ENCODE data around the gene IL3.

The IL3 gene

DNA sequence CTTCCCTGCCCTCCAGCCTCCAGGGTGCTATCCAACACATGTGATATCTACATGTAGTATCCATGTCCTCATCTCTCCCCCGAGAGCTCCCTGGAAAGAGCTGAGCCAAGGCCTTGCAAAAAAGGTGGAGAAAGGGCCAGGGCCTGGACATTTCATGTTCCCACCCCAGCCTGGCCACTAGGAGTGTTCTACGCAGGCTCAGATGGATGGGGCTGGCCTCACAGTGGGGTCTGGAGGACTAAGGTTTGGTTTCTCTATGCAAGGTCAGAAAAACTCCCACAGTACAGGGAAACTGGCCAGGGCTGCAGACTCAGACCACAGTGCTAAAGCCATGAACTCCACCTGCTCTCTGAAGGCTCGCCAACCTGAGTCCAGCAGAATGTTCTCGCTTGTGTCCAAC is 11.6 kb downstream of the IL3 start:
- no peak for DNase-seq (ENCODE audit: low read depth in 4 of 4, low spot score in 1 of 4)

DNA sequence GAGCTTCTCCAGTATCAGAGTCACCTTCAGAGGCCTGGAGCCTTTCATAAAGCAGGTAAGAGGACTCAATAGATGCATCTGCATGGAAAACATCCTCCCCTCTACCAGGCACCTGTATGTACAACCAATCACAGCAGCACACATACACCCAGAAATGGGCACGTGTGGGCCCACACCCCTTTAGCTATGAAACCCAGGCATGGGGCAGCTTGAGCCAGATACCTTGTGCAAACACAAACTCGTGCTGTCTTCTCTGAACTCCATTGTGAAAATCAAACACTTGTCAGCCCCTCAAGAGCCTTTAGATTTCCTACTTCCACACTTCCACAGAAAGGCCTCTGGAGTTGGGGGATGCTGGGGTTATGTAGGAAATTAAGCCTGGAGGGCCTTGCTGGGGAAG is 12.1 kb downstream of the IL3 start:
- DNase-seq (ENCODE audit: low read depth in 4 of 4, low spot score in 1 of 4), result no peak

DNA sequence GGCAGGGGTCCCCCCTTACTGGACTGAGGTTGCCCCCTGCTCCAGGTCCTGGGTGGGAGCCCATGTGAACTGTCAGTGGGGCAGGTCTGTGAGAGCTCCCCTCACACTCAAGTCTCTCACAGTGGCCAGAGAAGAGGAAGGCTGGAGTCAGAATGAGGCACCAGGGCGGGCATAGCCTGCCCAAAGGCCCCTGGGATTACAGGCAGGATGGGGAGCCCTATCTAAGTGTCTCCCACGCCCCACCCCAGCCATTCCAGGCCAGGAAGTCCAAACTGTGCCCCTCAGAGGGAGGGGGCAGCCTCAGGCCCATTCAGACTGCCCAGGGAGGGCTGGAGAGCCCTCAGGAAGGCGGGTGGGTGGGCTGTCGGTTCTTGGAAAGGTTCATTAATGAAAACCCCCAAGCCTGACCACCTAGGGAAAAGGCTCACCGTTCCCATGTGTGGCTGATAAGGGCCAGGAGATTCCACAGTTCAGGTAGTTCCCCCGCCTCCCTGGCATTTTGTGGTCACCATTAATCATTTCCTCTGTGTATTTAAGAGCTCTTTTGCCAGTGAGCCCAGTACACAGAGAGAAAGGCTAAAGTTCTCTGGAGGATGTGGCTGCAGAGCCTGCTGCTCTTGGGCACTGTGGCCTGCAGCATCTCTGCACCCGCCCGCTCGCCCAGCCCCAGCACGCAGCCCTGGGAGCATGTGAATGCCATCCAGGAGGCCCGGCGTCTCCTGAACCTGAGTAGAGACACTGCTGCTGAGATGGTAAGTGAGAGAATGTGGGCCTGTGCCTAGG is 13.0 kb downstream of the IL3 start, which contains the start of gene CSF2:
Gene CSF2, plus strand, starts transcription at position 559 of the 783 bp plus-strand sequence. Its CDS starts 35 bp downstream, at position 594.
- DNase-seq (ENCODE audit: low read depth in 4 of 4, low spot score in 1 of 4), result no peak

DNA sequence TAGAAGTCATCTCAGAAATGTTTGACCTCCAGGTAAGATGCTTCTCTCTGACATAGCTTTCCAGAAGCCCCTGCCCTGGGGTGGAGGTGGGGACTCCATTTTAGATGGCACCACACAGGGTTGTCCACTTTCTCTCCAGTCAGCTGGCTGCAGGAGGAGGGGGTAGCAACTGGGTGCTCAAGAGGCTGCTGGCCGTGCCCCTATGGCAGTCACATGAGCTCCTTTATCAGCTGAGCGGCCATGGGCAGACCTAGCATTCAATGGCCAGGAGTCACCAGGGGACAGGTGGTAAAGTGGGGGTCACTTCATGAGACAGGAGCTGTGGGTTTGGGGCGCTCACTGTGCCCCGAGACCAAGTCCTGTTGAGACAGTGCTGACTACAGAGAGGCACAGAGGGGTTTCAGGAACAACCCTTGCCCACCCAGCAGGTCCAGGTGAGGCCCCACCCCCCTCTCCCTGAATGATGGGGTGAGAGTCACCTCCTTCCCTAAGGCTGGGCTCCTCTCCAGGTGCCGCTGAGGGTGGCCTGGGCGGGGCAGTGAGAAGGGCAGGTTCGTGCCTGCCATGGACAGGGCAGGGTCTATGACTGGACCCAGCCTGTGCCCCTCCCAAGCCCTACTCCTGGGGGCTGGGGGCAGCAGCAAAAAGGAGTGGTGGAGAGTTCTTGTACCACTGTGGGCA is 13.8 kb downstream of the IL3 start:
- DNase-seq (ENCODE audit: low read depth in 4 of 4, low spot score in 1 of 4), result no peak

DNA sequence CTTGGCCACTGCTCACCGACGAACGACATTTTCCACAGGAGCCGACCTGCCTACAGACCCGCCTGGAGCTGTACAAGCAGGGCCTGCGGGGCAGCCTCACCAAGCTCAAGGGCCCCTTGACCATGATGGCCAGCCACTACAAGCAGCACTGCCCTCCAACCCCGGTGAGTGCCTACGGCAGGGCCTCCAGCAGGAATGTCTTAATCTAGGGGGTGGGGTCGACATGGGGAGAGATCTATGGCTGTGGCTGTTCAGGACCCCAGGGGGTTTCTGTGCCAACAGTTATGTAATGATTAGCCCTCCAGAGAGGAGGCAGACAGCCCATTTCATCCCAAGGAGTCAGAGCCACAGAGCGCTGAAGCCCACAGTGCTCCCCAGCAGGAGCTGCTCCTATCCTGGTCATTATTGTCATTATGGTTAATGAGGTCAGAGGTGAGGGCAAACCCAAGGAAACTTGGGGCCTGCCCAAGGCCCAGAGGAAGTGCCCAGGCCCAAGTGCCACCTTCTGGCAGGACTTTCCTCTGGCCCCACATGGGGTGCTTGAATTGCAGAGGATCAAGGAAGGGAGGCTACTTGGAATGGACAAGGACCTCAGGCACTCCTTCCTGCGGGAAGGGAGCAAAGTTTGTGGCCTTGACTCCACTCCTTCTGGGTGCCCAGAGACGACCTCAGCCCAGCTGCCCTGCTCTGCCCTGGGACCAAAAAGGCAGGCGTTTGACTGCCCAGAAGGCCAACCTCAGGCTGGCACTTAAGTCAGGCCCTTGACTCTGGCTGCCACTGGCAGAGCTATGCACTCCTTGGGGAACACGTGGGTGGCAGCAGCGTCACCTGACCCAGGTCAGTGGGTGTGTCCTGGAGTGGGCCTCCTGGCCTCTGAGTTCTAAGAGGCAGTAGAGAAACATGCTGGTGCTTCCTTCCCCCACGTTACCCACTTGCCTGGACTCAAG is 14.6 kb downstream of the IL3 start:
- DNase-seq (ENCODE audit: low read depth in 4 of 4, low spot score in 1 of 4), result no peak

DNA sequence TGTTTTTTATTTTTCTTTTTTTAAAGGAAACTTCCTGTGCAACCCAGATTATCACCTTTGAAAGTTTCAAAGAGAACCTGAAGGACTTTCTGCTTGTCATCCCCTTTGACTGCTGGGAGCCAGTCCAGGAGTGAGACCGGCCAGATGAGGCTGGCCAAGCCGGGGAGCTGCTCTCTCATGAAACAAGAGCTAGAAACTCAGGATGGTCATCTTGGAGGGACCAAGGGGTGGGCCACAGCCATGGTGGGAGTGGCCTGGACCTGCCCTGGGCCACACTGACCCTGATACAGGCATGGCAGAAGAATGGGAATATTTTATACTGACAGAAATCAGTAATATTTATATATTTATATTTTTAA is 15.2 kb downstream of the IL3 start:
- DNase-seq (ENCODE audit: low read depth in 4 of 4, low spot score in 1 of 4), result no peak

DNA sequence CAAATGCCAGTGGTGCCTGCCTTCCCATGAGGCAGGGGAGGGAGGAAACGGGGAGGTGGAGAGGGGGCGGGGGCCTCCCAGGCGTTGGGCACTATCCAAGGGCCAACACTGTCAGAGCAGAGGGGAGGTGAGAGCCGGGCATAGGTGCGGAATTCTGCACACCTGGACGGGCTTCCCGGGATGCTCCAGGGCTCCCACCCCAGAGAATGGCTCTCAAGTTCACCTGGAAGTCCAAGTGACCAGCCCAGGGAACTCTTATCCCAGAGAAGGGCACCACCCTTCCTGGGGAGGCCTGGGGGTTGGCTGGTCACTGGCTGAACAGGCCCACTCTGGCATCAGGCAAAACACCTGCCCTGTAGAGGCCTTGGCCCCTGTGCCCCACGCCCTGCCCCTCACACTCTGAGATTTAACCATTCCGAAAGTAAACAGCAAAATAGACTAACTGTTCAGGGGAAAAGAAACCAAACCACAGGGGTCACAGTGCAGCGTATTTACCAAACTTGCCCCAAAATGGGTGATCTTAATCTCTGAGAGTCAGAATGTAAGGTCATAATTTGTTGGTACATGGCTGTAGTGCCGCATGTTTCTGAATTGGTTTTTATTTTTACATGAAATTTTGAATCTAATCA is 15.9 kb downstream of the IL3 start:
- no peak for DNase-seq (ENCODE audit: low read depth in 4 of 4, low spot score in 1 of 4)

DNA sequence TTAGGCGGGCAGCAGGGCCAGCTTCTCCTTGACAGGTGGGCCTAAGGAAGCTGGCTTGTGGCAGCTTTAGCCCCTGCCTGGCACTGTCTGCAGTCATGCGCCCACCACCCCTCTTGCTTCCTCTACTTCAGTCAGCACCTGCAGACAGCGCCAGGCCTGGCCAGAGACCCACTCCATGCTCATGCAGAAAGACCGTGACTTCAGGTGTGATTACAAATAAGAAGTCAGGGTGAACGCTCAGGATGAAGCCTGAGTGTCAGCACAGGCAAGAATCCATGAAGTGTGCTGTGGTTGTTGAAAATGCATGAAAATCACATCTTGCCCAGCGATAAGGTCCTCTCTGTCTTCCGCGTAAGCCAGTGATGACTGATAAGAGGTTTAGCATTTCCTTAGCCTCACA is 16.5 kb downstream of the IL3 start:
- no peak for DNase-seq (ENCODE audit: low read depth in 4 of 4, low spot score in 1 of 4)

DNA sequence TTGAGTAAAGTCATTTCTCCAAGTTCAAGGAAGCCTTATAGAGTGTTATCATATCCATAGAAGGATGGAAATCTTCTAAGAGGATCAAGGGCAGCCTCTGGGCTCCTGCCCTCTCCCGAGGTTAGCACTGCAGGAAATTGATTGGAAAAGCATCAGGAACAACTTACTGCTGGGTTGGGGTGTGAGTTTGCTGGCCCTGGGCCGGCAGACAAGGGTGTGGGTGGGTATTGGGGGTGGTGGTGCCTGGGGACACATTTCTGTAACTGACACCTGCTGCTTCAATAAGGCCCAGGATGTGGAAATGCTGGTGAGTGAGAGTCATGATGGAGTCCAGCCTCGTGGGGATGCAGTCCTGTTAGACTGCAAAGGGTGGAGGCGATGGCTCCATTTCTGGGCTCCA is 18.6 kb downstream of the IL3 start:
- no peak for DNase-seq (ENCODE audit: low read depth in 4 of 4, low spot score in 1 of 4)

DNA sequence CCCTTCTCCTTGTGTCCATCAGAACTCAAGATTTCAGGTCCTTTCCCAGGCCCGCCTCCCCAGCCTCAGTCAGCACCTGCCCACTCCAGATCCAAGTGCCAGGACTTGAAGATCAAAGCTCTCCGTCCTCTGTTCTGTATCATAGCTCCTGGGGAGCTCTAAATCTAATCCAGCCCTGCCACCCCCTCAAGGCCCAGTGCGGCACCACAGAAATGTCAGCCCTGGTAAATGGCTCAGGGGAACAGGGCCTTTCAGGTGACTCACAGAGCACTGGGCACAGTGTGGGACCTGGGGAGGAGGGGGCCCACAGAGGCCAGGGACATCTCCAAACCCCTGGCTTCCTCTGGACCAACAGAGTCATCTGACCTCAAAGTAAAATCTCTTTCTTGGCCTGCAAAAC is 19.2 kb downstream of the IL3 start:
- no peak for DNase-seq (ENCODE audit: low read depth in 4 of 4, low spot score in 1 of 4)

DNA sequence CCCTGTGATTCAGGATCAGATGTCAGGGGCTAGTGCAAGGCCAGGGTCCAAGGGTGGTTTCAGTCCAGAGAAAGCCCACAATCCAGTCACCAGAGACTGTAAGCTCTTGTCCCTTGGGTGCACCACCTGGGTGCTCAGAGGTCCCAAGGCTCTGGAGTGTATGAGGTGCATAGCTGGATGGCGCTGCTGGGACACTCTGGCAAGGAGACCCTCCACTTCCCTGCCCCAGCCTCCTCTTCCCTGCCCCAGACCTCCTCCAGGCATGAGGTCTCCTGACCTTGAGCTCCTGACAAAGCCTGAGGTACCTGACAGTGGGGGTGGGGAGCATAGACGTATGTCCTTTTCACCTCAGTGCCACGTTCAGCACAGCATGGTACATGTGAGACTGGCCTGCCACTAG is 20.1 kb downstream of the IL3 start:
- no peak for DNase-seq (ENCODE audit: low read depth in 4 of 4, low spot score in 1 of 4)

DNA sequence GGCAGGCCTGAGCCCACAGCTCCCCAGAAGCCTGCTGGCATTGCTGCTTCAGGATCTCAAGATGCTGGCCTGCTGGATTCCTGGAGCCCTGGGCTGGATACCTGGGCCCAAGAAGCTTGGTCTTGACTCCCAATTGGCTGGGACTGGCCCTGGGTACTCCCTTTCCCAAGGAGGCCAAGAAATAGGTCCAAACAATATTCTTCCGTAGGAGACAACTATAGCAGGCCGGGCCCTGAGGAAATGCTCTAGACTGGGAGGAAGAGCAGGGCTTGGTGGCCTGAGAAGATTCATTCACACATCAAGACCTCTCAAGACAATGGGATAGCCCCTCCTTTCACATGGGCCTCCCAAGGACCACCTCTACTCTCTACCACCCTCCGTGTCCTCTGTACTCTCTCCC is 21.0 kb downstream of the IL3 start:
- DNase-seq (ENCODE audit: low read depth in 4 of 4, low spot score in 1 of 4), result no peak

DNA sequence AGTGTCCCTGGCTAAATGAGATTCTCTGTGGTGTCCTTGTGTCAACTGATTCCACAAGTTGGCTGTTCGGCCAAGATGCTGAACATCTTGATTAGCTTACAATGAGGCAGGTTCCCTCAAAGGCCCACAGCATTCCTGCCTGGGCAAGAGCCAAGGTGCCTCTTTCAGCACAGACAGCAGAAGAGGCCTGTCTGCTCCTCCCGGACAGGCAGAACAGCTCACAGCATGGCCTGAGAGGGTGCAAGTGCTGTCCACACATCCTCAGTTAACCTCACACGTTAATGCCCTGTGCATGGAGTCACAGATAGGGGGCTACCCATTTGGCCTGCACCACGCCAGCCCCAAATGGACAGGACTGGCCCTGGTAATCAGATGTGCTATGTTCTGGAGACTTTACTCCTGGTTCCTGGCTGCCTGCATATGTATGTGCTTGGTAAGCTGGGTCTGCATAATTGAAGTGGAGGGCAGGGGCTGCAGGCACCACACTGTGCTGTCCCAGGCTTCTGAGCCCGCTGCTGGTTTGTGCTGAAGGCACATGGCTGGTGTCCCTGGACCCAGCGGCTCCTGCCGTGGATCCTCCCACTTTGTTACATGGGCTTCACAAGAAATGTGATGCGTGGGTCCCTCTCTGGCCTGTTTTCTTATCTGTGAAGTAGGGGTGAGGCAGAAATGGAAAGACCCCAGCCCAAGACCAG is 22.0 kb downstream of the IL3 start:
- no peak for DNase-seq (ENCODE audit: low read depth in 4 of 4, low spot score in 1 of 4)

DNA sequence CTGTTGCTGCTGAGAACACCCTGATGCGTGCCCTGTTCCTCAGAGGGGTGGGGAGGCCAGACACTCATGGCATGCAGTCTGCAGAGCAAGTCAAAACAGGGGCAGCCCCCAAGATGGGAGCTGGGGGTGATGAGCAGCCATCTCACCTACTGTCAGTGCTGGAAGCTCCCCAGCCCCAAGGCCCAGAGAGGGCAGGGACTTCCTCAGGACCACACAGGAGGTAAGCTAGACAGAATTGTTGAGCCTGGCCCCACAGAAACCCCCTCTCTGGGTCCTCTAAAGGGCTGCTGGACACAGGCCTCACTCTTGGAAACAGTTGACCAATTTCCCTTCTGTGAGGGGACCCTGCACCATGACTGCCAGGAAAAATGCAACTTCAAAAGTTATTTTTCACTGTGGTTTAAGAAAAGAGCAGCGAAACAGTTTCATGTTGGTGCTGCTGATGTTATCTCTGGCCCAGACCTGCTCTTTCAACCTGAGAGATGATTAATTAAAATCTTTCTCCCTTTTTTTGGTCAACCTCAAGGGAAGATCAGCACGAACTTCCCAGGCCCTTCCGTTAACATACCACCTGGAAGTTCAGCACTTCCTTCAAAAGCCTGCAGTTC is 22.7 kb downstream of the IL3 start:
- DNase-seq (ENCODE audit: low read depth in 4 of 4, low spot score in 1 of 4), result peak in 1 of 4 experiments; percentile 52

DNA sequence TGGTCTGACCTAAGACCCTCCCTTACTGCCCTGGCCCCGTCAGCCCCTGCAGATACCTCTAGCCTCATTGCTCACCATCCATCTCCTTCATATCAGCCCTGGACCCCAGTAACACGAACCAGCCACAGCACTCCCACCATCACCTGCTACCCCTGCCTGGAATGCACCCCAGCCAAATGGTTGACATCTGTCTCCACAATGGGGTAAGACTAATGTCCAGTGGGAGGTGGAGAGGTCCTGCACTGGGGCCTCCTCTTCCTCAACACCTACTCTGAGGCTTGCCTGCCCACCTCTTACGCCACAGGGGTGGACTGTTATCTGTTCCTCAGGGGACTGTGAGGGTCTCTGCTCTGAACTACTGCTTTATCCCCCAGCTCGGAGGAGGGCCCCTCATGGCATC is 25.2 kb downstream of the IL3 start:
- no peak for DNase-seq (ENCODE audit: low read depth in 4 of 4, low spot score in 1 of 4)

DNA sequence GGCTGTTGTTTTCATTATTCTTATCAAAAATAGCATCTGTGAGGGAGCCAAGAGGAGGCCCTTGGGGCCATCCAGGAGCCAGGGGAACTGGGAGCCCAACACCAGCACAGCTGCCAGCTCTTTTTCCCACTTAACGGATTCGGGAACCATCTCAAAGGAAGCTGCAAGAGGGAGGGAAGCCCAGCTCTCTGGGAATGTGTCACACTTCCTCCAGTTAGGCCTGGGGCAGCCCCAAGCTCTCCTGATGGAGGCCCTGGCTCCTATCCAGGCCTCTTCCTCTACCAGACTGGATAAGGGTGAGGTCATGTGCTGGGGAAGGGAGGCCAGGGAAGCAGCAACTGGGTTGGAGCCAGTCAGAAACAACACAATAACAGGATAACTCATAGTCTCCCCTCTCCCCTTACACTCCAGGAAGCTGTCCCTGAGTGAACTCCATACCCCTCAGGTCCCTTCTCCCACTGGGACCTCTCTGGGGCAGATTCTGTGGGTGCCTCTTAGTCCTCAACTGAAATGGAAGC is 25.9 kb downstream of the IL3 start:
- no peak for DNase-seq (ENCODE audit: low read depth in 4 of 4, low spot score in 1 of 4)

DNA sequence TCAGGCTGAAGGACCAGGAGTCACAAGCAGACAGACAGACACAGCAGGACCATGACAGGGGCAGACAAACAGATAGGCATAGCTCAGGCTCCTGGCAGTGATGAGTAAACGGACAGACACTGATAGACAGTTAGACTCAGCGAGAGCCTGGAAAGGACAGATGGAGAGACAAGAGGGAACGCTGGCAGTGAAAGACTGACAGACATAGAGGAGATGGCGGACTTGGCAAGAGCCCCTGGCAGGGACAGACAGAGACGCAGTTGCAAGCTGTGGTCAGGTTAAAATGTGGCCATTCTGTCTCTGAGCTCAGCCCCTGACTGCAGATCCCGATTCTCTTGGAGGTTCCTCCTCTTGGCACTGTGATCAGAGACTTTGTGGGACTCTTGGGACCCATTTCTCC is 26.7 kb downstream of the IL3 start:
- no peak for DNase-seq (ENCODE audit: low read depth in 4 of 4, low spot score in 1 of 4)

DNA sequence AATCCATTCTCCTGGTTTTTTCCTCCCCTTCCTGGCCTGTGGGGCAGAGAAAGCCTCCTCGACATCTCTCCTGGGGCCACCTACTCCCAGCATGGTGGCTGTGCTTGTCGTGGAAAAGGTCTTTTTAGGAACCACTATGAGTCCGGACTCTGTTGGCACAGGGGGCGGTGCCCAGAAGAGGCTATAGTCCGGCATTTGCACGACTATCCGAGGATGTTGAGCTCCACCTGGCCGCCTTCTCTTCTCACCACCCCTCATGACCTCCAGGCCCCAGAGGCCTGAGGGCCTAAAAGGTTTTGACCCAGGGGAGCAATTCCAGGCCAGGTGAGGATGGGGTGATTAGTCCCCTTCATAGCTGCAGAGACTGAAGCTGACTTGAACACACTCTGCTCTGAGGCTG is 27.2 kb downstream of the IL3 start:
- DNase-seq (ENCODE audit: low read depth in 4 of 4, low spot score in 1 of 4), result no peak

DNA sequence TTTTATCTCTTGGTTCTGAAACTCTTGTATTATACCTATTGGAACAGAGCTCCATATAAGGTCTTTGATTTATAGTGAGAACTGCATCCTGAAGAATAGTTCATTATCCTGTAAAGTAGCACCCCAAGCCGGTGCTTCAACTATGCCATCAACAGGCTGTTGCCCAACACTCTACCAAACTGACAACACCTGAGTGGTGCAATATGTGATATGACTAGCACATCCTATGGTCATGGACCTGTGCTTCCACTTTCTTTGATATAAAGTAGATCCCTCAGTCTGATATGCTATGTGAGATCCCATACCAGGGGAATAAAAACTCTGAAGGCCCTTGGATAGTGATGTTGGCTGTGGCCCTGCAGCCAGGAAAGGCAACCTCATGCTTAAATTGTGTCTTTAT is 28.9 kb downstream of the IL3 start:
- DNase-seq (ENCODE audit: low read depth in 4 of 4, low spot score in 1 of 4), result no peak

DNA sequence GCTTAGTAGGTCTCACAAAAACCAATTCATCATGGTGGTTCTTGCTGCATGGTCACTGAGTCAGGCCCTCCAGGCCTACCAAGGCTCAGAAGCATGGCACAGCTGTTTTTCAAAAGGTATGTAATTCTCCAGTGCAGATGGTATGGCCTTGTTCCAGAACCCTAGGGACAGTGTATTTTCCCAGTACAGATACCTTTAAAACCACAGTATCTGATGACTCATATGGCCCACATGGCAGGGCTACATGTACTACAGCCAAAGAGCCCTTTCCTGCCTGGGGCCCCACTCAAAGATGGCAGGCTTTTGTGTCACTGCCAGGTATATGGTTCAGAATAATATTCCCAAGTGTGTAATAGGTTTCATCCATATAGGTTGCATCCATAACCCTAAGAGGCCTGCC is 29.7 kb downstream of the IL3 start:
- DNase-seq (ENCODE audit: low read depth in 4 of 4, low spot score in 1 of 4), result no peak

Measured in stimulated activated CD4-positive, alpha-beta T cell treated with anti-CD3 and anti-CD28 coated beads, Interleukin-1b, Interleukin-23, amount 100 ng/mL, for 24 hours (primary cell).